Loucy (cell line): ENCODE data around the gene GRHL3.

Experiments used
- CTCF ChIP-seq: fragments of 200-600 bp; sonication (generic); conservative IDR thresholded peaks from 2 replicates; pipeline ENCODE4 v1.5.1; 2014; ENCODE audit warnings: mild to moderate bottlenecking, antibody characterized with exemption, low read length
- EZH2phosphoT487 ChIP-seq: fragments of 200-600 bp; IDR thresholded peaks from 2 replicates; pipeline ENCODE4 v1.6.1; 2018; ENCODE audit warnings: antibody characterized with exemption, mild to moderate bottlenecking, moderate library complexity, borderline replicate concordance

DNA sequence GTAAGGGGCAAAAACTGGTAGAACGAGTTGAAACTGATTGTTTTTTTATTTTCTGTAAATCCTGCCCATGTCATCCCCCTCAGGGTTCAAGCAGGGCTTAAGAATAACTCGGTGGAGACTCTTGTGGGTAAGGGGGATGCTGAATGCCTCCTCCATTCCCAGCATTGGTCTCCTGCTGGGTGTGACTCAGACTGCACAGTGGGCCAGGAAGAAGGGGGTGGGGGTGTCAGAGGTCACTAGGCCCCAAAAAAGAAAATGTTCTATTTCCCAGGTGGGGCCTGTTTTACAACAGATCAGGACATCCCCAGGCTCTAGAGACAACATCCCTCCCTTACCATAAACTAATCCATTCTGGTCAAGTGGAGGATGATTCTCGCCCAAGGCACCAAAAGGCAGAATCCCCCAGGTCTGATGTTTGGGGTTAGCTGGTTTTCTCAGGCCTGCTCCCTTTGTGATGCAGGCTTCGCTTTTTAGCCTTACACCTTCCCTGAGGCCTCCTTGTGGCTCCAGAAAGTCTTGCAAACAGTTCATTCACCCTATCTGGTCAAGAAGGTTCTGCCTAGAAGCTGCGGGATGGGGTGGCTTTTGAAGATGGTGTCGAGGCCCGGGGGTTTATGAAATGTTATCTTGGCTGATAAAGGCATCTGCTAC, 10.7 kb upstream of the GRHL3 start:
- TF ChIP-seq CTCF = peak; percentile 36; the same call in 1 of the 2 replicates
- TF ChIP-seq EZH2phosphoT487 = no peak
